CD4-positive, alpha-beta T cell treated with Interferon alpha-2 for 1 hour (primary cell): ENCODE results near the gene THSD7B.
"Not testable (repeated sequence)": the region's sequence is repeated elsewhere in the genome, so short reads cannot be mapped to it uniquely, and the experiment has no call there.

Source experiments
- DNase-seq, 2 donors: peaks; one replicate each; pipeline ENCODE4 v3.0.0-alpha.2; 2020 to 2022

Gene THSD7B

GRCh38 chr2:137607722-137608318 lies 842.5 kb downstream of the THSD7B start:
- no peak for DNase-seq

- no peak for DNase-seq
These were observed 873.6 kb downstream of the THSD7B start for GRCh38 chr2:137638932-137639331.

GRCh38 chr2:137644731-137645130 lies 879.4 kb downstream of the THSD7B start:
- DNase-seq, result no peak

GRCh38 chr2:137654046-137654445 lies 888.7 kb downstream of the THSD7B start:
- no peak for DNase-seq

- DNase-seq, result no peak
These were observed 890.5 kb downstream of the THSD7B start for GRCh38 chr2:137655814-137656213.

GRCh38 chr2:137658433-137658832 lies 893.1 kb downstream of the THSD7B start:
- no peak for DNase-seq

- DNase-seq, result no peak
These were observed 894.3 kb downstream of the THSD7B start for GRCh38 chr2:137659616-137660015.

- no peak for DNase-seq
These were observed 904.8 kb downstream of the THSD7B start for GRCh38 chr2:137670111-137670510.

GRCh38 chr2:137672989-137673552 lies 907.7 kb downstream of the THSD7B start:
- no peak for DNase-seq

- no peak for DNase-seq
These were observed 909.6 kb downstream of the THSD7B start for GRCh38 chr2:137674991-137675390.

- no peak for DNase-seq
These were observed 910.4 kb downstream of the THSD7B start for GRCh38 chr2:137675584-137676327.

GRCh38 chr2:137676346-137676745 lies 911.0 kb downstream of the THSD7B start:
- no peak for DNase-seq

- DNase-seq, result no peak
These were observed 912.1 kb downstream of the THSD7B start for GRCh38 chr2:137677466-137677865.

GRCh38 chr2:137689549-137689948 lies 924.2 kb downstream of the THSD7B start:
- no peak for DNase-seq

- no peak for DNase-seq
These were observed 928.2 kb downstream of the THSD7B start for GRCh38 chr2:137693534-137693933.

GRCh38 chr2:137696916-137697315 lies 931.6 kb downstream of the THSD7B start:
- no peak for DNase-seq

GRCh38 chr2:137700250-137700649 lies 934.9 kb downstream of the THSD7B start:
- not testable (repeated sequence) for DNase-seq

GRCh38 chr2:137700681-137701080 lies 935.3 kb downstream of the THSD7B start:
- DNase-seq, result no peak

GRCh38 chr2:137705296-137705695 lies 940.0 kb downstream of the THSD7B start:
- DNase-seq, result no peak

- no peak for DNase-seq
These were observed 941.7 kb downstream of the THSD7B start for GRCh38 chr2:137706786-137707613.

GRCh38 chr2:137708311-137708710 lies 943.0 kb downstream of the THSD7B start:
- DNase-seq, result no peak

- no peak for DNase-seq
These were observed 950.4 kb downstream of the THSD7B start for GRCh38 chr2:137715731-137716191.

GRCh38 chr2:137718786-137719185 lies 953.4 kb downstream of the THSD7B start:
- no peak for DNase-seq
